Smooth muscle cell of the pulmonary artery (primary cell): ENCODE results near the gene PRDM2. TPM values are rescaled to one million over a fixed set of nuclear protein-coding genes. Genes with fewer than 3 reads are reported as not detected.

Source experiments
- total RNA-seq: library from RNA; depleted of rRNA; stranded (reverse); fragments of >200 nt; gene quantifications from 2 replicates; pipeline ENCODE4 v1.2.3, GENCODE V29; 2014

PRDM2 gene
- total RNA-seq, result 9.6 and 11.8 TPM in 2 replicates

GRCh38 chr1:13699936-13700520 is at the start of gene PRDM2:
Gene PRDM2, plus strand, starts transcription at chr1:13700188. Its CDS starts 15,418 bp downstream, at chr1:13715606.

Other genes starting within 250 kb of the PRDM2 start
- gene LRRC38, start 186.2 kb upstream of the PRDM2 start, total RNA-seq, result 0.07 TPM in 1 of 2 replicates, not detected in the other
- gene PDPN, start 116.4 kb upstream of the PRDM2 start, total RNA-seq, result 1.1 and 17.3 TPM in 2 replicates